Measurements from ENCODE around the gene C17orf100. TPM values are rescaled to one million over a fixed set of nuclear protein-coding genes. Genes with fewer than 3 reads are reported as not detected.
"Not testable (repeated sequence)": the region's sequence is repeated elsewhere in the genome, so short reads cannot be mapped to it uniquely, and the experiment has no call there.

Gene C17orf100
- total RNA-seq, 4 donors from 2014 or later: 0.50 to 1.5 (median 0.84) TPM

DNA sequence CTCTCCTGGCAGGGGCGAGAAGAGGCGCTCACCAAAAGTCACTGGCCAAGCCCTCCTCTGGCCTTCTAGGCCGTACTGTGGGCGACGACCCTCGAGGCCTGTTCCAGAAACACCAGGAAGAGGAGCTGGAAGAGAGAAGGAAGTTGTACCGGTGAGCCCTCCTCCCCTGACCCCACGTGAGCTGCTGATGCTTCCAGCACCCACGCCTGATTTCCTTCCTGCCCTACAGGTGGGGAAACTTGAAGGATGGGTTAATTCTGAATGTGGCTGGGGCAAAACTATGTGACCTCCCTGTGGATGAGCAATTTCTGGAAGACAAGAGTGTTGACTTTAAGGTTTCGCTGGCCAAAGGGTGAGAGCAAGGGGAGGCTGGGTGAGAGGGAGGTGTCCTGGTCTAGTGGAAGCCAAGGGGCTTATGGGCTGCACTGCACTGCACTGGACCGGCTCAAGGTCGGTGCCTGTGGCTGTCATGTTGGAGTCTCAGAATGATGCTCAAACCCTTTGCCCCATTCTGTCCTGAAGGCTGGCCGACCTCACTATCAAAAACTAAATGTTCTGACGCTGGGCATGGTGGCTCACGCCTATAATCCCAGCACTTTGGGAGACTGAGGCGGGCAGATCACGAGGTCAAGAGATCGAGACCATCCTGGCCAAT is 6.2 kb downstream of the C17orf100 start:
- H3K27ac ChIP-seq (replicated peaks in 1 of 4): no peak overlapping the region
- H3K4me1 ChIP-seq: peaks cover 0 to 26% (median 12%) of the 10 kb centered on the region in 4 donors
- H3K9me3 ChIP-seq: peaks cover 0 to 7% (median 0%) of the 10 kb centered on the region in 4 donors
- H3K4me3 ChIP-seq: no peak overlapping the region
- 72% methylated on average over 17 of the region's 18 CpGs for WGBS
- H3K36me3 ChIP-seq: no peaks in the 10 kb centered on the region
- TF ChIP-seq POLR2AphosphoS5 (IDR thresholded peaks at IDR 0.05) (no peak), POLR2A (IDR thresholded peaks at IDR 0.05; ENCODE audit: low read depth) (no peak), EP300 (IDR thresholded peaks at IDR 0.05) (no peak)
- TF ChIP-seq, protein P1, sequence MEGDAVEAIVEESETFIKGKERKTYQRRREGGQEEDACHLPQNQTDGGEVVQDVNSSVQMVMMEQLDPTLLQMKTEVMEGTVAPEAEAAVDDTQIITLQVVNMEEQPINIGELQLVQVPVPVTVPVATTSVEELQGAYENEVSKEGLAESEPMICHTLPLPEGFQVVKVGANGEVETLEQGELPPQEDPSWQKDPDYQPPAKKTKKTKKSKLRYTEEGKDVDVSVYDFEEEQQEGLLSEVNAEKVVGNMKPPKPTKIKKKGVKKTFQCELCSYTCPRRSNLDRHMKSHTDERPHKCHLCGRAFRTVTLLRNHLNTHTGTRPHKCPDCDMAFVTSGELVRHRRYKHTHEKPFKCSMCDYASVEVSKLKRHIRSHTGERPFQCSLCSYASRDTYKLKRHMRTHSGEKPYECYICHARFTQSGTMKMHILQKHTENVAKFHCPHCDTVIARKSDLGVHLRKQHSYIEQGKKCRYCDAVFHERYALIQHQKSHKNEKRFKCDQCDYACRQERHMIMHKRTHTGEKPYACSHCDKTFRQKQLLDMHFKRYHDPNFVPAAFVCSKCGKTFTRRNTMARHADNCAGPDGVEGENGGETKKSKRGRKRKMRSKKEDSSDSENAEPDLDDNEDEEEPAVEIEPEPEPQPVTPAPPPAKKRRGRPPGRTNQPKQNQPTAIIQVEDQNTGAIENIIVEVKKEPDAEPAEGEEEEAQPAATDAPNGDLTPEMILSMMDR (IDR thresholded peaks at IDR 0.05): no peak
- intact Hi-C loops (cut with DNase I): no loop called here
- H3K27me3 ChIP-seq: peaks cover 0 to 73% (median 5%) of the 10 kb centered on the region in 4 donors
- no peak for DNase-seq (ENCODE audit: extremely low spot score)

DNA sequence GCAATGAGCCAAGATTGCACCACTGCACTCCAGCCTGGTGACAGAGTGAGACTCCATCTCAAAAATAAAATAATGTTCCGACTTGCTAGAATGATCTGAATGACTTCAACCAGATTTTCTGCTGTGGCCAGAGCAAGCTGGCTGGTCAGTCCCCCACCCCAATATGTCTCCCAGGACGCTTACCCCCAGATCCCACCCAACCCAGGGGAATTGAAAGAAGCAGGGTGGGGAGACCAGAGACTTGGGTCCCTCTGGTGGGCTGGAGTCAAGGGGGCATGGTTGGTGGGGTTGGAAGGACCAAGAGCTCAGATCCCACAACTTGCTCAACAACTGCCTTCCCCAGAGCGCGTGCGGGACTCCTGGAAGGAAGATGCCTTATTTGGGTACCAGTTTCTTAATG is 6.8 kb downstream of the C17orf100 start:
- H3K4me3 ChIP-seq; H3K27ac ChIP-seq (replicated peaks in 1 of 4); DNase-seq (ENCODE audit: extremely low spot score); H3K9me3 ChIP-seq; intact Hi-C loops (cut with DNase I); H3K36me3 ChIP-seq: not testable (repeated sequence)
- Histone ChIP-seq H3K4me1 (peaks cover 0 to 21% (median 10%) of the 10 kb centered on the region in 4 donors), H3K27me3 (peaks cover 0 to 77% (median 5%) of the 10 kb centered on the region in 4 donors)
- WGBS: 100% methylated on average over 2 of the region's 5 CpGs

DNA sequence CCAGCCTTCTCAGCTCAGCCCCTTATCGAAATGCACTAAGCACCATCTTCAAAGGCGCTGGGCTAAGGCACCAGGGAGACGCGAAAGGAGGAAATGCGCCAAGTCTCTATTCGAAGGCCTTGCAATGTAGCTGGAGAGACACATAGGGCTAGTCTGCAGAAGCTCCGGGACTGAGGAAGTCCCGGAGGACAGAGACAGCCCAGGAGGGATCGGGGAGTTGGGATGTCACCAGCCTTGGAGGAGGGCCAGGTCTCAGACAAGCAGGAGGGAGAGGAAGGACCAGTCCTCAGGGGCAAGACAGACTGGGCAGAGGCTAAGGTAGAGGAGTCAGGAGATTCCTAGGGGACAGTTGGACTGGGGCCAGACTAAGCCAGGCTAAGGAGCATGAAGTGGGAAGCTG is 8.5 kb downstream of the C17orf100 start:
- Histone ChIP-seq H3K36me3 (no peaks in the 10 kb centered on the region), H3K27me3 (peaks cover 0 to 60% (median 2%) of the 10 kb centered on the region in 4 donors), H3K4me1 (peaks cover 0 to 12% (median 6%) of the 10 kb centered on the region in 4 donors), H3K9me3 (no peaks in the 10 kb centered on the region), H3K27ac (replicated peaks in 1 of 4) (no peak overlapping the region), H3K4me3 (no peak overlapping the region)
- DNase-seq (ENCODE audit: extremely low spot score): no peak
- intact Hi-C loops (cut with DNase I): no loop called here
- WGBS: 72% methylated on average over 9 of the region's 9 CpGs
- TF ChIP-seq, protein P1 (IDR thresholded peaks at IDR 0.05): no peak
- TF ChIP-seq POLR2A (IDR thresholded peaks at IDR 0.05; ENCODE audit: low read depth) (no peak), POLR2AphosphoS5 (IDR thresholded peaks at IDR 0.05) (no peak), EP300 (IDR thresholded peaks at IDR 0.05) (no peak)

DNA sequence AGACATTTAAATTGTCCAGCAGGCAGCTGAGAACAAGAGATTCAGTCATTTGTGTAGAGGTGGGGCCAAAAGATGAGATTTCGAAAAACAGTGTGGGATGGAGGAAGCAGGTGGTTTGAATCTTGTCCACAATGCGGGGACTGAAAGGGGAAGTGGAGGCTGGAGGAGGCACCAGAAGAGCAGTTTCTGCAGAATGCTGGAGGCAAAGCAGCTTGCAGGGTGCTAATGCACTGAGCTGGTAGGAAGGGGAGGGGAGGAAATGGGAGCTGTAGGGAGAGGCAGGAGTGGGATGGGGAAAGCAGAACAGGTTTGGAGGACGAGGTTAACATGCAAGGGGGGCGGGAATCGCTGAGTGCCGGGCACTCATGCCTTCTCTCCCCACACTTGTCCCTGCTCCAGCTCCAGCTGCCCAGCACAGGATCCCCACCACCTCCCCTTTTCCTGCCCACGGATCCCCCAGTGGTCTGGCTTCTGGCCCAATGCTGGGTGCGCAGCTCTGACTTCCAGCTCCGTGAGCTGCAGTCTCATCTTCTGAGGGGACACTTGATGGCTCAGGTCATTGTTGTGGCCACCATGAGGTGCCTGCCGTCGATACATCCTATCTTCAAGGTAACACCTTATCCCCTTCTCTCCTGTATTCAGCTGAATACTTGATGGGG is 9.4 kb downstream of the C17orf100 start:
- Histone ChIP-seq H3K4me3 (no peak overlapping the region), H3K27ac (replicated peaks in 1 of 4) (no peak overlapping the region), H3K9me3 (no peaks in the 10 kb centered on the region), H3K27me3 (peaks cover 0 to 55% (median 0%) of the 10 kb centered on the region in 4 donors), H3K36me3 (no peaks in the 10 kb centered on the region), H3K4me1 (peaks cover 0 to 7% (median 3%) of the 10 kb centered on the region in 4 donors)
- TF ChIP-seq POLR2AphosphoS5 (IDR thresholded peaks at IDR 0.05) (no peak), POLR2A (IDR thresholded peaks at IDR 0.05; ENCODE audit: low read depth) (no peak), EP300 (IDR thresholded peaks at IDR 0.05) (no peak)
- TF ChIP-seq, protein P1 (IDR thresholded peaks at IDR 0.05): no peak
- WGBS: 41% methylated on average over 9 of the region's 11 CpGs
- intact Hi-C loops (cut with DNase I): no loop called here
- DNase-seq (ENCODE audit: extremely low spot score): no peak

DNA sequence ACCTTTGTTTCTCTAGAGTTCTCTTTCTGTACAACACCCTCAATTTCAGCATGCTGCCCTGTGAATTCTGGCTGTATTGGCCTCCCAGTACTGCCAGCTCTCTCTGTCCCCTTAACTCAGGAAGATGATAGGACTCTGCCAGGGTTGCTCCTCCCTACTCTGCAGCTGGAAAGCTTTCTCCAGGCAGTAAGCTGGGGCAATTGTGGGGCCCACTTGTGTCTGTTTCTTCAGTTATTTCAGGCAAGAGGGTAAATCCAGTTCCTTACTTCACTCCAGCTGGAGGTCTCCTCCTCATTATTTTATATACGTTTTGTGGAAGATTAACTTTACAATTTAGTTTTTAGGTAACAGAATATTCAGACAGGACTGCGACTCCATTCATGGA is 9.9 kb downstream of the C17orf100 start:
- TF ChIP-seq EP300 (IDR thresholded peaks at IDR 0.05) (no peak), POLR2A (IDR thresholded peaks at IDR 0.05; ENCODE audit: low read depth) (no peak), POLR2AphosphoS5 (IDR thresholded peaks at IDR 0.05) (no peak)
- TF ChIP-seq, protein P1 (IDR thresholded peaks at IDR 0.05): no peak
- DNase-seq (ENCODE audit: extremely low spot score): no peak
- no peak overlapping the region for H3K27ac ChIP-seq (replicated peaks in 1 of 4)
- H3K9me3 ChIP-seq: no peaks in the 10 kb centered on the region
- H3K27me3 ChIP-seq: peaks cover 0 to 54% (median 0%) of the 10 kb centered on the region in 4 donors
- 67% methylated on average over 2 of the region's 2 CpGs for WGBS
- H3K4me1 ChIP-seq: peaks cover 0 to 9% (median 3%) of the 10 kb centered on the region in 4 donors
- no peak overlapping the region for H3K4me3 ChIP-seq
- intact Hi-C loops (cut with DNase I): no loop called here
- no peaks in the 10 kb centered on the region for H3K36me3 ChIP-seq

DNA sequence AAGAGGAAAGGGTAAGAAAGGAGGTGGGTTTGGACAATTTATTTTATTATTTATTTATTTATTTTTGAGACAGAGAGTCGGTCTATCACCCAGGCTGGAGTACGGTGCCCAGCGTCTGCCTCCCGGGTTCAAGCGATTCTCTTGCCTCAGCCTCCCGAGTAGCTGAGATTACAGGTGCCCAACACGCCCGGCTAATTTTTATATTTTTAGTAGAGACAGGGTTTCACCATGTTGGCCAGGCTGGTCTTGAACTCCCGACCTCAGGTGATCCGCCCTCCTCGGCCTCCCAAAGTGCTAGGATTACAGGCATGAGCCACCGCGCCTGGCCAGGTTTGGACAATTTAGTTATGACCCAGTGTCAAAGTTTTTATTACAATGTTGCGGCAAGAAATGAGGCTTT is 11.6 kb downstream of the C17orf100 start:
- WGBS: 91% methylated on average over 14 of the region's 14 CpGs
- H3K36me3 ChIP-seq; H3K27ac ChIP-seq (replicated peaks in 1 of 4); H3K4me3 ChIP-seq; H3K9me3 ChIP-seq; H3K4me1 ChIP-seq; intact Hi-C loops (cut with DNase I); DNase-seq (ENCODE audit: extremely low spot score): not testable (repeated sequence)
- H3K27me3 ChIP-seq: peaks cover 0 to 48% (median 0%) of the 10 kb centered on the region in 4 donors
